ENCODE measurements around the gene NDFIP1.

NDFIP1 gene

GRCh38 chr5:142118155-142118686 lies 9.6 kb downstream of the NDFIP1 start:
- H3K4me3 ChIP-seq (replicated peaks in 1 of 2; ENCODE audit: low read depth in 2 of 2, low read length in 2 of 2): no peak overlapping the region
- no peak for TF ChIP-seq CTCF (IDR thresholded peaks at IDR 0.05; ENCODE audit: low read depth, low read length)
- no peak for DNase-seq (ENCODE audit: low read depth in 2 of 2)

- no peak overlapping the region for H3K4me3 ChIP-seq (replicated peaks in 1 of 2; ENCODE audit: low read depth in 2 of 2, low read length in 2 of 2)
- no peak for TF ChIP-seq CTCF (IDR thresholded peaks at IDR 0.05; ENCODE audit: low read depth, low read length)
- DNase-seq (ENCODE audit: low read depth in 2 of 2): no peak
Measured at GRCh38 chr5:142119051-142119625, 10.6 kb downstream of the NDFIP1 start.

GRCh38 chr5:142120247-142120935 lies 11.8 kb downstream of the NDFIP1 start:
- TF ChIP-seq CTCF (IDR thresholded peaks at IDR 0.05; ENCODE audit: low read depth, low read length): no peak
- no peak overlapping the region for H3K4me3 ChIP-seq (replicated peaks in 1 of 2; ENCODE audit: low read depth in 2 of 2, low read length in 2 of 2)
- DNase-seq (ENCODE audit: low read depth in 2 of 2): no peak

GRCh38 chr5:142122121-142122520 lies 13.5 kb downstream of the NDFIP1 start:
- no peak overlapping the region for H3K4me3 ChIP-seq (replicated peaks in 1 of 2; ENCODE audit: low read depth in 2 of 2, low read length in 2 of 2)
- no peak for TF ChIP-seq CTCF (IDR thresholded peaks at IDR 0.05; ENCODE audit: low read depth, low read length)
- DNase-seq (ENCODE audit: low read depth in 2 of 2): no peak

- TF ChIP-seq CTCF (IDR thresholded peaks at IDR 0.05; ENCODE audit: low read depth, low read length): no peak
- H3K4me3 ChIP-seq (replicated peaks in 1 of 2; ENCODE audit: low read depth in 2 of 2, low read length in 2 of 2): no peak overlapping the region
Measured at GRCh38 chr5:142125378-142125777, 16.8 kb downstream of the NDFIP1 start.

GRCh38 chr5:142125963-142126362 lies 17.4 kb downstream of the NDFIP1 start:
- no peak for DNase-seq (ENCODE audit: low read depth in 2 of 2)
- TF ChIP-seq CTCF (IDR thresholded peaks at IDR 0.05; ENCODE audit: low read depth, low read length): no peak

More at GRCh38 chr5:142125378-142125777, 16.8 kb downstream of the NDFIP1 start:
- no peak for DNase-seq (ENCODE audit: low read depth in 2 of 2)

More at GRCh38 chr5:142125963-142126362, 17.4 kb downstream of the NDFIP1 start:
- no peak overlapping the region for H3K4me3 ChIP-seq (replicated peaks in 1 of 2; ENCODE audit: low read depth in 2 of 2, low read length in 2 of 2)
